GM19043 (cell line): ENCODE measurements around the gene CHM.
"Not testable (repeated sequence)": the region's sequence is repeated elsewhere in the genome, so short reads cannot be mapped to it uniquely, and the experiment has no call there.

Source experiments
- ATAC-seq: cut with Tn5 transposase; IDR thresholded peaks from one replicate; pipeline ENCODE4 v1.9.1; 2021; ENCODE audit warnings: low read depth; ENCODE audit not compliant: unreplicated experiment

Gene CHM

DNA sequence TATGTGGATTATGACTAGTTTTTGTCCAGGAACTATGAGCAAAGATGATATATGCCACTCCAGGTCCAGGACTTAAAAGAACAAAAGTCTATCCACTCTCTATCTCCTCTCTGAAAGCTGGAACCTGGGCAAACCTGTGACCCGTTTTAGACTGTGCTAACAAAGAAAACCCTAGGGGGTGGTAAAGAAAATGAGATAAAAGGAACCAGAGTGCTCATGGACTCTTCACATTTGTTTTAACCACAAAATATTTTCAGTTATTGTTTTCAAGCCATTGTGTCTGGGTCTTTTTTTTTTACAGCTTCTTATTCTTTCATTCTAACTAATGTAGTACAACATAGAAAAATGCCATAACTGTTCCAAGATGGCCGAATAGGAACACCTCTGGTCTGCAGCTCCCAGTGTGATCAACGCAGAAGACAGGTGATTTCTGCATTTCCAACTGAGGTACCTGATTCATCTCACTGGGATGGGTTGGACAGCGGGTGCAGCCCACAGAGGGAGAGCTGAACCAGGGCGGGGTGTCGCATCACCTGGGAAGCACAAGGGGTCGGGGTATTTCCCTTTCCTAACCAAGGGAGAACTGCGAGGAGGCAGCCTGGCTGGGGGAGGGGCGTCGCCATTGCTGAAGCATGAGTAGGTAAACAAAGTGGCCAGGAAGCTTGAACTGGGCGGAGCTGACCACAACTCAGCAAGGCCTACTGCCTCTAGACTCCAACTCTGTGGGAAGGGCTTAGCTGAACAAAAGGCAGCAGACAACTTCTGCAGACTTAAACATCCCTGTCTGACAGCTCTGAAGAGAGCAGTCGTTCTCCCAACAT lies 45.1 kb downstream of the CHM start:
- no peak for ATAC-seq

DNA sequence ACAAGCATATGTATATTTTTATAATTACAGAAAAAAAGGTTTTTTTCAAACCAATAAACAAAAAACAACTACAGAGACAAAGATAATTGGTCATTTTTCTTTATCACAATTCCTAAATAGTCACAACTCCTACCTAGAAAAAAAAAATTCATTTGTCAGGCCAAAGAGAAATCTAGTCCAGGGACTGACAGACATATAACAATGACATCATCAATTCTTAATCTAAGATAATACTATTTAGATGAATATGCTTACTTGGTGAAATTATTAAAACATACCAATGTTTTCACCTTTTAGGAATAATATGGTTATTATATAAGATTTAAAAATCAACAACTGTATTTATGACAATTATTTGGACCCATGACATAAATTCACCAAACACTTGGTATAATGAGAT lies 48.4 kb downstream of the CHM start:
- ATAC-seq: no peak

DNA sequence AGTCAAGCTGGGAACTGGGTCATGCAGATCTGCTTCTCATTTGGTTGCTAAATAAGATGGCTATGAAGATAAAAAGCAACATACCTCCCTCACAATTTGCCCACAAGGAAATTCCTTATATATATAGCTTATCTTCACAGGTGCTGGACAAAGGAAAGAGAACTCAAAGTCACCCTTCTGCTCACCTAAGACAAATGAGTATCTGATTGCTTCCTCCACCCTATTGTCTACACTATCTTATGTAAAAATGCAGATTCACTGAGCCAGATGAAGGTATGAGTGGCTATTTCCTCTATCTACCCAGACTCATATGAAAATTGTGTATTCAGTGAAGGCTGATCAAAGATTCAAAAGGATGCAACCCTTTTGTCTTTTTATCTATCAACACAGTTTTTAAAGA lies 50.8 kb downstream of the CHM start:
- ATAC-seq: no peak

DNA sequence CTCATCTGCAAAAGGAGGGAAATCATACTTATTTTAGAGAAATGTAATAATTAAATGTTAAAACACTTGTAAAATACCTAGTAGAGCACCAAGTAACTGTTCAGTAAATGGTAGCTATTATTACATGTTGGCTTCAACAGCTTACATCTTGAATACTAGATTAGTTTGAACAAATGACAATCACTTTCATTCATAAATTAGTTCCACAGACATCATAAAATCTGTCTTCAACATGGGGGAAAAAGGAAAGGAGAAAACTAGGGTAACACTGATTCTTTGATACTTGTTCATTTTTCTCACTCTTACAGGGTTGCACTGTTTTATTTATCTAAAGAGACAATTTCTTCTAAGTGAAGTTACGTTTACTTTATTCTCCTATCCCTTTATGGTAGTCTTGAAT lies 51.7 kb downstream of the CHM start:
- ATAC-seq: no peak

GRCh38 chrX:85994797-85995196 lies 52.6 kb downstream of the CHM start:
- no peak for ATAC-seq

DNA sequence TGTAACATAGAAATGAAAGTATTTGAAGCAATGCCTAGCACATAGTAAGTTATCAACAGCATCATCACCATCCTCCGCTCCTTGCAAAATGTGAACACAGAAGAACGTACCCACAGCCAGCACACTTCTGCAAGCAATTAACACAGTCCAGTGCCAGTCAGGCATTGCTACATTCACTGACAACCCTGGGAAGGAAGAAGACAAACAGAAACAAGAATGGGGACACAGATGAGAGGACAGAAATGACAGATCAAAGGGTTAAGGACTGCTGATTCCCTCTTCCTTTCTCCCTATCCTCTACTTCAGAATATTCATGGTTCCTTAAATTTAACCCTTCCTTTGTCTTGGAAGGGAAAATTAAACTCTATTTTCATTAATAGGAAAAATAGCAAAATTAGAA lies 53.1 kb downstream of the CHM start:
- no peak for ATAC-seq

DNA sequence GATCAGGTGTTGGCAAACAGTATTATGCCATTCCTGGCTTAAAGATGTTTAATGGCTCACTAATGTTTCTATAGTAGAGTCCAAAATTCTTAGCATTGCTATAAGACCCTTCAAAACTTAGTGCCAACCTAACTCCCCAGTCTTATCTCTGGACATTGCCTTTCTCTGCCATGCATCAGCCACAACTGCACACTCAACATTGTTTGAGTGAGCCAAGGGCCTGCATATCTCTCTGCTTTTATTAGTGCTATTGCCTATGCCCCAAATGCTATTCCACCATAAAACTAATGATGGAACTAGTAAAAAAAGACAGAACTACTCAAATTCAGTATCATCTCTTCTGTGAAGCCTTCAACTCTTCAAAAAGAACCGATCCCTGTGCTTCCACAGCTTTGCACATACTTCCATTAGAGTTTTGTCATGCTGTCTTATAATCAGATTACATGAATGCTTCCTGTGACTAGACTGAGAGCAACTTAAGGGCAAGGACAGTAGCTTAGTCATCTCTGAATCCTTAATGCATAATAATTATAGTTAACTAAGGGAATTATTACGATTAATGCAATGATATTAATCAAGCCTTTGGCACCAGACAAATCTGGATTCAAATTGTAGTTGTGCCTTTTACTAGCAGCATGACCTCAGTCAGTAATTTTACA lies 53.7 kb downstream of the CHM start:
- no peak for ATAC-seq

- ATAC-seq: no peak
Observed at GRCh38 chrX:85992811-85993229, 54.5 kb downstream of the CHM start.

- ATAC-seq: no peak
Observed at GRCh38 chrX:85988353-85988752, 59.0 kb downstream of the CHM start.

- ATAC-seq: no peak
Observed at GRCh38 chrX:85980286-85980685, 67.1 kb downstream of the CHM start.

GRCh38 chrX:85977218-85977617 lies 70.1 kb downstream of the CHM start:
- ATAC-seq: peak; percentile 75

- not testable (repeated sequence) for ATAC-seq
Observed at GRCh38 chrX:85972351-85972750, 75.0 kb downstream of the CHM start.

GRCh38 chrX:85964744-85965143 lies 82.6 kb downstream of the CHM start:
- ATAC-seq: no peak

DNA sequence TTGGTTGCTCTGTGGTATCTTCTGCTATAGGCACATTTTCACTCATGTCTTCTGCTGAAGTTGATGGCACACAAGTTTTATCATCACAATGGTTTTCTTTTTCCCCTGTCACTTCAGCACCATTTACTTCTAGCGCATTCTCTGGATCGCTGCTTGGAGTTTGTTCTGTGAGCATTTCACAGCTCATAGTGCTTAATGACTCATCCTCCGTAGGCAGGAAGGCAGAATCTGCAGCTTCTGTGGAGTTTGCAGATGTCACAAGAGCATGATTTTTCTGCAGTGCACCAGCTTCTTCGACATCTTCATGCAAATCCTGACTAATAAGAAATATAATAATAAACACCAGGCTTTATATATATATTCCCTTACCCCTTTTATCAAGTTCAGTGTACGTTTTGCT lies 83.6 kb downstream of the CHM start:
- no peak for ATAC-seq

GRCh38 chrX:85955510-85955909 lies 91.8 kb downstream of the CHM start:
- ATAC-seq: no peak

DNA sequence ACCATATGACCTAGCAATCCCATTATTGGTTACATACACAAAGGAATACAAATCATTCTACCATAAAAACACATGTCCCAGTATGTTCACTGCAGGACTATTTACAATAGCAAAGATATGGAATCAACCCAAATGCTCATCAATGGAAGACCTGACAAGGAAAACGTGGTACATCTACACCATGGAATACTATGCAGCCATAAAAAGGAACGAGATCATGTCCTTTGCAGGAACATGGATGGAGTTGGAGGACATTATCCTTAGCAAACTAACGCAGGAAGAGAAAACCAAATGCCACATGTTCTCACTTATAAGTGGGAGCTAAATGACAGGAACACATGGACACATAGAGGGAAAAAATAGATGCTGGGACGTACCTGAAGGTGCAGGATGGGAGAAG lies 102.6 kb downstream of the CHM start:
- not testable (repeated sequence) for ATAC-seq

DNA sequence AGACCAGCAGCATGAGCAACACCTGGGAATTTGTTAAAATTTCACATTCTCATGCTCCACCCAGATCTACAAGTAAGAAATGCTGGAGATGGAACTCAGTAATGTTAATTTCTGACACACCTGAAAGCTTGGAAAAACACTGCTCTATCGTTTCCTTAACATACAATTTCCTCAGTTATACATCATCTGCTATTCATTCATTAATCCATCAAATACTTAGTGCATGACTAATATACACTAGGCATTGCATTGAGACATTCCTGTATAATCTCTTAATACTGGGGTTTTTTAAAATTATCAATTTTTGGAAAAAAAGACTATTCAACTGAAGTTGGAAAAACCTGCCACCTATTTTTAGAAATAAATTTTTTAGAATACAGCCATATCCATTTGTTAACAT lies 106.1 kb downstream of the CHM start:
- no peak for ATAC-seq

GRCh38 chrX:85939942-85940341 lies 107.4 kb downstream of the CHM start:
- not testable (repeated sequence) for ATAC-seq

GRCh38 chrX:85934399-85934798 lies 113.0 kb downstream of the CHM start:
- not testable (repeated sequence) for ATAC-seq

DNA sequence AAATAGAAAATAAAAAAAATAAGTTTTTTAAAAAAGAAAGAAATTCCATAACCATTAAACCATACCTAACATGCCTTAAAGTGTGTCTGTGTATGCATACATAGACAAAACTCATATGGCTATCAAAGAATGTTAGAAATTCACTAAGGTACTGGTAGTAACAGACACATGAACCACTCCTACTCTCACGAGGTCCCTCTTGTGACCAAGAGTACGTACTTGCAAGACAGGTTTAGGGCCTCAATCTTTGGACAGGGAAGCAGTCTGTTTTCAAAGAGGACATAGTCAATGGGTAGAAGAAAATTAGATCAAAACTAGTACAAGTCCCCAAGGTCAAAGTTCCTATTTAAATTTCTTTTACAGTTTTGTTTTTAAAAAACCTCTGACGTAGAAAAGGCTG lies 117.3 kb downstream of the CHM start:
- no peak for ATAC-seq

DNA sequence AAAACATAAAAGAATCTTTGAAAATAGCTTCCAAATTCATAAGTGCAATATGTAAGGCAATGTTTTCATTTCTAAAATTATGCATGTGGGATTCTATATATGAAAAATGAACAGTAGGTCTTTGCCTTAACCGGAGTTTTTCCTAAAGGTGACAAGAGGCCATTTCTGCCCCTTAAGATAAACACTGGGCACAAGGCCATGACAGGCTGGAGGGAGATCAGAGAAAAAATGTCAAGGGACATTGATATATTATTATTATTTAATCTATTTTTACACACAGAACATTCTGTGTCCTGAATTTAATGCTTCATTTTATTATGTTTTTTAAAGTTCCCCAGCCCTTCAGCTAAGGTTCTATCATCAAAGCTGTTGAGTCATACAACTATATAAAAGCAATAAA lies 118.8 kb downstream of the CHM start:
- no peak for ATAC-seq

GRCh38 chrX:85927740-85928139 lies 119.6 kb downstream of the CHM start:
- ATAC-seq: no peak
